Measurements from ENCODE around the gene TADA2B. TPM values are rescaled to one million over a fixed set of nuclear protein-coding genes. Genes with fewer than 3 reads are reported as not detected.

TADA2B gene
- total and polyA plus RNA-seq, 4 donors: 3.6 to 13.8 (median 12.6) TPM

- peaks cover 12 to 43% (median 36%) of the 10 kb centered on the region in 4 donors for H3K4me1 ChIP-seq (ENCODE audit: control insufficient read depth in 4 of 4, insufficient read depth in 4 of 4, low read length in 3 of 4)
- no peaks in the 10 kb centered on the region for H3K36me3 ChIP-seq (ENCODE audit: control insufficient read depth in 4 of 4, insufficient read depth in 3 of 4, low read depth in 1 of 4, low read length in 3 of 4)
- H3K4me3 ChIP-seq (ENCODE audit: low read depth in 1 of 3, low read length in 3 of 3): peak overlapping the region; percentile 60 to 73 (median 66)
- no peaks in the 10 kb centered on the region for H3K9me3 ChIP-seq (ENCODE audit: control insufficient read depth in 4 of 4, low read length in 3 of 4)
- H3K9ac ChIP-seq (ENCODE audit: low read depth in 1 of 2, low read length in 2 of 2): peak overlapping the region in 1 of 2 donors; percentile 22
- no peak for DNase-seq (ENCODE audit: low spot score)
- 35% methylated on average over 42 of the region's 42 CpGs for WGBS
- TF ChIP-seq GABPA (IDR thresholded peaks at IDR 0.05 in 1 of 2, conservative IDR thresholded peaks at IDR 0.05 in 1 of 2) (no peak), EGR1 (IDR thresholded peaks at IDR 0.05; ENCODE audit: low read depth in 2 of 2) (no peak), CTCF (IDR thresholded peaks at IDR 0.05; ENCODE audit: low read depth, low read length, missing input control) (no peak), HNF4A (conservative IDR thresholded peaks at IDR 0.05) (no peak), REST (IDR thresholded peaks at IDR 0.05) (no peak), MAX (IDR thresholded peaks at IDR 0.05) (no peak), TAF1 (conservative IDR thresholded peaks at IDR 0.05) (no peak), HNF4G (IDR thresholded peaks at IDR 0.05) (no peak), RAD21 (IDR thresholded peaks at IDR 0.05) (no peak), SP1 (IDR thresholded peaks at IDR 0.05) (no peak), NR2F2 (IDR thresholded peaks at IDR 0.05) (no peak), JUND (IDR thresholded peaks at IDR 0.05) (no peak)
- TF ChIP-seq, protein P1, sequence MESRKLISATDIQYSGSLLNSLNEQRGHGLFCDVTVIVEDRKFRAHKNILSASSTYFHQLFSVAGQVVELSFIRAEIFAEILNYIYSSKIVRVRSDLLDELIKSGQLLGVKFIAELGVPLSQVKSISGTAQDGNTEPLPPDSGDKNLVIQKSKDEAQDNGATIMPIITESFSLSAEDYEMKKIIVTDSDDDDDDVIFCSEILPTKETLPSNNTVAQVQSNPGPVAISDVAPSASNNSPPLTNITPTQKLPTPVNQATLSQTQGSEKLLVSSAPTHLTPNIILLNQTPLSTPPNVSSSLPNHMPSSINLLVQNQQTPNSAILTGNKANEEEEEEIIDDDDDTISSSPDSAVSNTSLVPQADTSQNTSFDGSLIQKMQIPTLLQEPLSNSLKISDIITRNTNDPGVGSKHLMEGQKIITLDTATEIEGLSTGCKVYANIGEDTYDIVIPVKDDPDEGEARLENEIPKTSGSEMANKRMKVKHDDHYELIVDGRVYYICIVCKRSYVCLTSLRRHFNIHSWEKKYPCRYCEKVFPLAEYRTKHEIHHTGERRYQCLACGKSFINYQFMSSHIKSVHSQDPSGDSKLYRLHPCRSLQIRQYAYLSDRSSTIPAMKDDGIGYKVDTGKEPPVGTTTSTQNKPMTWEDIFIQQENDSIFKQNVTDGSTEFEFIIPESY (IDR thresholded peaks at IDR 0.05): no peak
- no peaks in the 10 kb centered on the region for H3K27me3 ChIP-seq (ENCODE audit: control insufficient read depth in 4 of 4, insufficient read depth in 4 of 4, low read length in 3 of 4)
- peak overlapping the region in 1 of 2 donors; percentile 74 for H3K27ac ChIP-seq (ENCODE audit: low read depth in 1 of 2, low read length in 2 of 2)
Measured at GRCh38 chr4:7041801-7042502, 1.2 kb upstream of the TADA2B start.
